Fibroblast of skin of back (primary cell): ENCODE measurements around the gene FLT1.

Experiments used
- DNase-seq: peaks from one replicate; pipeline ENCODE4 v3.0.0-alpha.2; 2013

FLT1 gene

GRCh38 chr13:28485097-28485496 lies 9.8 kb downstream of the FLT1 start:
- no peak for DNase-seq

- DNase-seq, result no peak
These were observed 11.5 kb downstream of the FLT1 start for GRCh38 chr13:28483313-28483931.

- DNase-seq, result no peak
These were observed 15.9 kb downstream of the FLT1 start for GRCh38 chr13:28479005-28479404.

GRCh38 chr13:28478127-28478526 lies 16.8 kb downstream of the FLT1 start:
- DNase-seq, result peak; percentile 84

GRCh38 chr13:28477709-28477973 lies 17.3 kb downstream of the FLT1 start:
- no peak for DNase-seq

- DNase-seq, result no peak
These were observed 17.8 kb downstream of the FLT1 start for GRCh38 chr13:28476919-28477708.

- peak; percentile 92 for DNase-seq
These were observed 18.8 kb downstream of the FLT1 start for GRCh38 chr13:28475916-28476725.

- no peak for DNase-seq
These were observed 20.3 kb downstream of the FLT1 start for GRCh38 chr13:28474491-28475134.

GRCh38 chr13:28473044-28473443 lies 21.9 kb downstream of the FLT1 start:
- no peak for DNase-seq

GRCh38 chr13:28471421-28471820 lies 23.5 kb downstream of the FLT1 start:
- no peak for DNase-seq

GRCh38 chr13:28470296-28470695 lies 24.6 kb downstream of the FLT1 start:
- DNase-seq, result no peak

- DNase-seq, result no peak
These were observed 25.6 kb downstream of the FLT1 start for GRCh38 chr13:28469316-28469715.

- DNase-seq, result no peak
These were observed 26.7 kb downstream of the FLT1 start for GRCh38 chr13:28468023-28468915.

- DNase-seq, result no peak
These were observed 27.9 kb downstream of the FLT1 start for GRCh38 chr13:28467034-28467433.

- DNase-seq, result no peak
These were observed 28.8 kb downstream of the FLT1 start for GRCh38 chr13:28466151-28466550.

- DNase-seq, result no peak
These were observed 30.0 kb downstream of the FLT1 start for GRCh38 chr13:28464861-28465460.

- DNase-seq, result no peak
These were observed 31.4 kb downstream of the FLT1 start for GRCh38 chr13:28463481-28463880.

GRCh38 chr13:28459911-28460310 lies 35.0 kb downstream of the FLT1 start:
- no peak for DNase-seq

GRCh38 chr13:28458608-28459007 lies 36.3 kb downstream of the FLT1 start:
- no peak for DNase-seq

- DNase-seq, result no peak
These were observed 36.9 kb downstream of the FLT1 start for GRCh38 chr13:28458051-28458450.

GRCh38 chr13:28457521-28457920 lies 37.4 kb downstream of the FLT1 start:
- DNase-seq, result no peak
